Stimulated activated CD8-positive, alpha-beta memory T cell treated with anti-CD3 and anti-CD28 coated beads, Interleukin-15, amount 100 ng/mL, for 48 hours (primary cell): ENCODE measurements around the gene MBD4.

Source experiments
- DNase-seq, 2 donors: peaks; one replicate each; pipeline ENCODE4 v3.0.0-alpha.2; 2020; ENCODE audit warnings: low read depth in 2 of 2

MBD4 gene

GRCh38 chr3:129382366-129382765 lies 57.4 kb downstream of the MBD4 start:
- no peak for DNase-seq
